Central memory CD8-positive, alpha-beta T cell (primary cell): ENCODE data around the gene MCF2L.
A peak's percentile ranks its signal among the peaks of the same experiment; 100 is the strongest.

Source experiments
- ATAC-seq: fragments of 150-1000 bp; cut with Tn5 transposase; replicated peaks from 2 replicates; pipeline ENCODE4 v1.10.0; 2022; ENCODE audit warnings: mild to moderate bottlenecking, moderate FRiP score, moderate number of reproducible peaks; ENCODE audit not compliant: poor library complexity, severe bottlenecking; ENCODE audit errors: extremely low read depth
- DNase-seq, 2 donors: peaks; one replicate each; pipeline ENCODE4 v3.0.0; 2021; ENCODE audit warnings: low spot score in 2 of 2
- H3K27ac Mint-ChIP-seq: one replicate; pipeline ENCODE4 v1.8.0; 2022; ENCODE audit warnings: low read depth, mild to moderate bottlenecking, moderate library complexity, mixed read lengths
- H3K27me3 Mint-ChIP-seq: one replicate; pipeline ENCODE4 v1.8.0; 2022; ENCODE audit warnings: mixed read lengths
- H3K36me3 Mint-ChIP-seq: one replicate; pipeline ENCODE4 v1.8.0; 2022; ENCODE audit warnings: mild to moderate bottlenecking, moderate library complexity, mixed read lengths; ENCODE audit not compliant: insufficient read depth
- H3K4me1 Mint-ChIP-seq: one replicate; pipeline ENCODE4 v1.8.0; 2022; ENCODE audit warnings: mixed read lengths
- H3K4me3 Mint-ChIP-seq: one replicate; pipeline ENCODE4 v1.8.0; 2022; ENCODE audit warnings: mild to moderate bottlenecking, moderate library complexity, mixed read lengths
- H3K9me3 Mint-ChIP-seq: one replicate; pipeline ENCODE4 v1.8.0; 2022; ENCODE audit warnings: mixed read lengths

MCF2L gene

DNA sequence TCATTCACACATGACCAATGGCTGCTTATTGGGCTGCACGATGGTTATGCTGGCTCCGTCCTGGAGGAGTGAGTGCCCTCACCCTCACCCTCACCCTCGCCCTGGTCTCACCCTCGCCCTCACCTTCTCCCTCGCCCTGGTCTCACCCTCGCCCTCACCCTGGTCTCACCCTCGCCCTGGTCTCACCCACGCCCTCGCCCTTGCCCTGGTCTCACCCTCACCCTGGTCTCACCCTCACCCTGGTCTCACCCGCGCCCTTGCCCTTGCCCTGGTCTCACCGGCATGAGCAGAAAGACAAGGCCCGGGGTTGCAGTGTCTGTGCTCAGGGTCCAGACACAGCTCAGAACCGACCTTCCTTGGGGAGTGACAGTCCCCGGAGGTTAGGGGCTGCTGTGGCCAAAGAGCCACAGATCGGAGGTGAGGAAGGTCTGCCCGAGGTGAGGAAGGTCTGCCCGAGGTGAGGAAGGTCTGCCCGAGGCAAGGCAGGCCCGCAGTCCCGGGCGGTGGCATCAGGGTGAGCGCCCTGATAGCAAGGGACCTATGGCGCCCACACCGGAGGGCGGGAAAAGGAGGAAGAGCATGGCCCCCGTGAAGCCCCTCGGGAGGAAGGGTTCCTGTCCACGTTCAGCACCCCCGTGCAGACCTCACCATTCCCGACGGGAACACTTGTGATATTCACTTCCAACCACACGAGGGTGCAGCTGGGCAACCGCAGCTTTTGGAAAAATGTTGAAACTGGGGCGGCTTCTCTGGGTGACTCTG is 65.6 kb downstream of the MCF2L start:
- DNase-seq (no peak), ATAC-seq (no peak)
- H3K4me3 Mint-ChIP-seq, result no peak overlapping the region
- no peaks in the 10 kb centered on the region for H3K9me3 Mint-ChIP-seq
- no peaks in the 10 kb centered on the region for H3K27me3 Mint-ChIP-seq
- H3K36me3 Mint-ChIP-seq, result no peaks in the 10 kb centered on the region
- H3K27ac Mint-ChIP-seq, result no peak overlapping the region
- H3K4me1 Mint-ChIP-seq, result no peaks in the 10 kb centered on the region

DNA sequence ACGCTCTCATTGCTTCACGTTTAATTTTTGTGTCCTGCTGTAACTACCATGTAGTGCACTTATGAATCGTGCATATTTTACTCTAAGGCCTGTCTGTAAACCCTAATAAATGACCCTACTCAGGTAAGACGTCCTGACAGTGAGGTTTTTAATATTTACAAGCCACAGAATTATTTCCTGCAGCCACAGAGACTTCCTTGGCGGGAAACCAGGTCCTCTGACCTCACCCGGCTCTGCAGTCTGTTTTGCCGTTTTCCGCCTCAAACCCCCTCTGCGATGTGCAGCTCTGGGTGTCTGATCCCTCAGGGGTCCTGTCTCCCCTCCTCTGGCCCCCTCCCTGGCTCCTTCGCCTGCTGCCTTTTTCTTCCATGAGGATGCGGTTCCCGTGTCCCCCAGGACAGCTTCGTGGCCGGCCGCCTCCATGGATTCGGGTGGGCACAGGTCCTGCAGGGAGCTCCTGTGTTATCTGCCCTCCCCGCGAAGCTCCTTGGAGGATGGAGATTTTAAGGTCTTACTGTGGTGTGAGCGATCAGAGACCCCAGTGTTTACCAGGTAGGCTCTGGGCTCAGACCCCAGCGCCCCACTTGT is 66.3 kb downstream of the MCF2L start:
- DNase-seq, result no peak
- H3K27me3 Mint-ChIP-seq, result no peaks in the 10 kb centered on the region
- no peaks in the 10 kb centered on the region for H3K9me3 Mint-ChIP-seq
- ATAC-seq, result no peak
- no peaks in the 10 kb centered on the region for H3K36me3 Mint-ChIP-seq
- no peaks in the 10 kb centered on the region for H3K4me1 Mint-ChIP-seq
- H3K27ac Mint-ChIP-seq, result no peak overlapping the region
- no peak overlapping the region for H3K4me3 Mint-ChIP-seq

DNA sequence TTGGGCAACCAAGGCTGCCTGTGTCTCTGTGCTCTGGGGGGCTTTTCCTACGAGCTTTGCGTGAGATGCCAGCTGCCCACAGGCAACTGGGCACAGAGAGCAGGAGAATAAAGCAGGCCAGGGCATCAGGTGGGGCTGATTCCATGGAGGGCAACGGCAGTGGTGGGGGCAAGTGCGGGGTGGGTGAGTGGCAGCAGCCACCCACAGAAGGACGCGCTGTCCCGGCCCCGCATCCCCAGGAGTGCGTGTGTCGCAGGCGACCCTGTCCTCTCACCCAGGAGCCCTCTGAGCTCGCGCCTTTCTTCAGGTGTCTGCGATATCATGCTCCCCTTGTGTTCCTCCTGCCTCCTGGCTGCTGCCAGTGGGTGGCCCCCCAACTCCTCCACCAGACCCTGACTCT is 67.4 kb downstream of the MCF2L start:
- Mint-ChIP-seq H3K36me3 (no peaks in the 10 kb centered on the region), H3K27me3 (no peaks in the 10 kb centered on the region), H3K4me3 (no peak overlapping the region), H3K27ac (peak overlapping the region; percentile 70), H3K4me1 (no peaks in the 10 kb centered on the region), H3K9me3 (no peaks in the 10 kb centered on the region)
- no peak for DNase-seq
- no peak for ATAC-seq

DNA sequence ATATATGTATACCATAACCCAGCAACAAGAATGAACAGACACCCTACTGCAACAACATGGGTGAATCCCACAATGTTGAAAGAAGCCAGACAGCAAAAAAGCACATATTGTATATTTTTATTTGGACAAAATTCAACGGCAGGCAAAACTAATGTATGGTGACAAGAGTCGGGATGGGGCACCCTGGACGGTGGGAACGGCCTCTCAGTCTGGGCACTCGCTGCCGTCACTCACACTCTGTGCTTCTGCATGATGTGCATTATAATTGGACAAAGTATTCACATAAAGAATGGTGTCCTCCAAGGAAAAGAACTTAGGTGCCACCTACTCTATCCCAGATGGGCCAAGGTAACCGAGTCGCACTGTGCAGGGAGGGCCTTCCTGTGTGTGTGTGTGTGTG is 71.0 kb downstream of the MCF2L start:
- Mint-ChIP-seq H3K27ac (no peak overlapping the region), H3K27me3 (no peaks in the 10 kb centered on the region), H3K4me1 (no peaks in the 10 kb centered on the region), H3K4me3 (no peak overlapping the region), H3K9me3 (no peaks in the 10 kb centered on the region), H3K36me3 (no peaks in the 10 kb centered on the region)
- ATAC-seq, result no peak
- no peak for DNase-seq

DNA sequence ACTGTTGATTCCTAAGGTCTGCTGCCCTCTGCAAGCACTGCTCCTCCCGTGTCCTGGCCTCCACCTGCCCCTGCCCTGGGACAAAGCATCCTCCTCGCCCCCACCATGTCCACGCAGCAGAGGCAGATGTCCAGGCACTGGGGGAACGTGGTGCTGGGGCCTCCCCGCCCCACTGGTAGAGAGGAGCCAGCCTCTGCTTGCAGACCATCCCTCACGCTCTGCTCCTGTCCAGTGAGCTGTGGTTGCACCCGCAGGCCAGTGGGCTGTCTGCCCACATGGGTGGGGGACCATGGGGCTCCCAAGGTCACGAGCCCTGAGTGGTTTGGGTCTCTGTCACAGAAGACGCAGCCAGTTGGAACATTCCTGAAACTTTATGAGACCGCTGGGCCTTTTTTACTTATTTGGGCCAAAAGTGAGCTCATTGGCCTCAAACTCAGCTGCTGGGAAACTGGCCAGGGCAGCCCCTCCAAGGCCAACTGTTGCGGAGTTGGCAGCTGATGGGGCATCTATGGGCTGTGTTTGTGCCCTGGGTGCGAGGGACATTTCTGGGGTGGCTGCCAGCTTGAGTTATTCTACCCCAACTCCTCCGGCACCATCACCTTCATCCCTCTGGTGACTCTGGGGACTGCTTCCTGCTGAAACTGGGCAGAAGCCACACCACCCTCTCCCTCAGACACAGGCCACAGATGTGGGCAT is 71.7 kb downstream of the MCF2L start:
- Mint-ChIP-seq H3K27ac (no peak overlapping the region), H3K4me3 (no peak overlapping the region), H3K4me1 (no peaks in the 10 kb centered on the region), H3K36me3 (no peaks in the 10 kb centered on the region), H3K9me3 (no peaks in the 10 kb centered on the region), H3K27me3 (no peaks in the 10 kb centered on the region)
- no peak for ATAC-seq
- DNase-seq, result no peak

DNA sequence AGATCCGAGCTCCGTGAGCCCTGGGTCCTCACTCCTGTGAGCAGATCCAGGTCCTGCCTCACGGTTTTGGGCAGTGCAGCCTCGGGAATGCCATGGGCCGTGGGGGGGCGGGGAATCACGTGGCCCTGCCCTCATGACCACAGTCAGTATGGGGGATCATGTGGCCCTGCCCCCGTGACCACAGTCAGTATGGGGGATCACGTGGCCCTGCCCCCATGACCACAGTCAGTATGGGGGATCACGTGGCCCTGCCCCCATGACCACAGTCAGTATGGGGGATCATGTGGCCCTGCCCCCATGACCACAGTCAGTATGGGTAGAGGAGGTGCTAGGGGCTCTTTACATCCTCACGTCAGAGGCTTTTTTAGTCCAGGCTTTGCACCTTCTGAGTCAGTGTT is 72.3 kb downstream of the MCF2L start:
- no peak for ATAC-seq
- Mint-ChIP-seq H3K36me3 (no peaks in the 10 kb centered on the region), H3K27ac (no peak overlapping the region), H3K9me3 (no peaks in the 10 kb centered on the region), H3K4me3 (no peak overlapping the region), H3K27me3 (no peaks in the 10 kb centered on the region), H3K4me1 (no peaks in the 10 kb centered on the region)
- no peak for DNase-seq

DNA sequence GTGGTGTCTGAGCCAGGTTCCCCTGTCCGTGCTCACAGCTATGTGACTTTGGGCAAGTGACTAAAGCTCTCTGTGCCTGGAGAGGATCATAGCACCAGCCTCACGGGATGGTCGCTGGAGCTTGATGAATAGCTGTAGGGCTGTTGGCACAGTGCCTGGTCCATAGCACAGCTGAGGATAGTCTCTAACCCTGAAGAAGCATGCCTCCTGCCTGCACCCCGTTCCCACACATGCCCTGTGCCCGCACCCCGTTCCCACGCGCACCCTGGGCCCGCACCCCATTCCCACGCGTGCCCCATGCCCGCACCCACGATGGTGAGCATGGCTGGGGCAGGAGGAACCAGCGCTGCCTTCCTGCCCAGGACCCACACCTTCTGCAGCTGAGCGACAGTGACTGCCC is 72.9 kb downstream of the MCF2L start:
- no peaks in the 10 kb centered on the region for H3K9me3 Mint-ChIP-seq
- no peak for DNase-seq
- no peak for ATAC-seq
- H3K27ac Mint-ChIP-seq, result no peak overlapping the region
- H3K4me3 Mint-ChIP-seq, result no peak overlapping the region
- no peaks in the 10 kb centered on the region for H3K4me1 Mint-ChIP-seq
- H3K36me3 Mint-ChIP-seq, result no peaks in the 10 kb centered on the region
- H3K27me3 Mint-ChIP-seq, result no peaks in the 10 kb centered on the region

DNA sequence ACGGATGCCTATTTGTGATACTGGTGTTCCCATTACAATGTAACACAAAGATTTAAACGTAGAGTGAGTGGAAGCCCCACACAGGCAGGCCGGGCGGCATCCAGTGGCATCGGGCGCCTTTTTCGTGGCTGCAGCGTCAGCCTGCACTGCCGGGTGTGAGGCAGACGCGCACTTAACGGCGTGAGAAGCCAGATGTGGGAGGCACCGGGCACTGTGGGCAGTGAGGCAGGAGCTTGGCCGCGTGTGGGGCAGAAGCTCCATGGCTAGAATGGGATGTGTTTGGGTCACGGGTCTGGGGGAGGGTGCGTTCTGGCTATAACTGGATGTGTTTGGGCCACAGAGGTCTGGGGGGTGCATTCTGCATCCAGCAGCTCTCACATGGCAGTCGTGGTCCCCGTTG is 73.4 kb downstream of the MCF2L start:
- ATAC-seq (no peak), DNase-seq (no peak)
- Mint-ChIP-seq H3K36me3 (no peaks in the 10 kb centered on the region), H3K27me3 (no peaks in the 10 kb centered on the region), H3K4me3 (no peak overlapping the region), H3K27ac (no peak overlapping the region), H3K9me3 (no peaks in the 10 kb centered on the region), H3K4me1 (no peaks in the 10 kb centered on the region)

DNA sequence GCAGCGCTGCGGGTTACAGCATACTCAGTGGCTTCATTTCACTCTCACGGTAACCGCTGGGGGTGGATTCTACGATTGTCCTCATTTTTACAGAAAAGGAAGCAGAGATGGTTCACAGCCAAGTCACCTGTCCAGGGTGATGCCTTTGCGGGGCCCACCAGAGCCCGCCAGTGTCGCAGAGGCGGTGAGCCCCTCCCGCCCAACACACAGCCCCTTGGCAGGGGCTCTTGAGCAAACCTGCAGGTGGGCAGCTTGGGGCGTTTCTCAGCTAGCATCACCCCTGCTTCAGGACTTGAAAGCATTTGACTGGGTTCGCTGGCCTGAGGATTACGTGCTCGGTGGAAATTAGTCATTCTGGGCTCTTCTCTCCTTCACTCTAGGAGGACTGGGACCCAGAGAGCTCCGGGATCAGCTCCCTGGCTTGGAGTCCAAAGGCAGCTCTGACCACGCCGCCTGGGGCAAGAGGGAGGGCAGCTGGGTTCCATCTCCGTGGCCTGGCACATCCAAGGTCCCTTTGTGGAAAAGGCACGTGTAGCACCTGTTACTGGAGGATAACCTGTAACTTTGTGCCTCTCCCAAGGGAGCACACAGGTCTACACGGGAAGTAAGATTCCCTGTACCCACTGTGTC is 74.1 kb downstream of the MCF2L start:
- no peak for DNase-seq
- no peaks in the 10 kb centered on the region for H3K9me3 Mint-ChIP-seq
- H3K4me1 Mint-ChIP-seq, result no peaks in the 10 kb centered on the region
- no peaks in the 10 kb centered on the region for H3K27me3 Mint-ChIP-seq
- no peak overlapping the region for H3K27ac Mint-ChIP-seq
- no peak for ATAC-seq
- H3K4me3 Mint-ChIP-seq, result no peak overlapping the region
- no peaks in the 10 kb centered on the region for H3K36me3 Mint-ChIP-seq

DNA sequence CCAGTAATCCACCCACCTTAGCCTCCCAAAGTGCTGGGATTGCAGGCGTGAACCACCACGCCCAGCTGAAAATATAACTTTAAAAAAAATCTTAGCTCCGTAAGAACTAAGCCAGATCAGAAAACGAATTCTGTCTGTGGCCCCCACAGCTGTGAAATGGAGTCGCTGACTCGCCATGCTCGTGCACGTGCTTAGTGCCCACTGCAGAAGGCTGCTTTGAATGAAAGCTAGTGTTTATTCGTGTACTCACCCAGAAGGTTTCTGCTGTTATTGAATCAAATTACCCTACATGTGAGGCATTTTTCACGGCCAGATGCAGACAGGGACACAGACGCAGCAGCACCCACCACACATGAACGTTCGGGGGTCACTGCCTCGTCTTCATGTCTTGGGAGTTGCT is 74.9 kb downstream of the MCF2L start:
- DNase-seq, result no peak
- H3K4me3 Mint-ChIP-seq, result no peak overlapping the region
- H3K4me1 Mint-ChIP-seq, result no peaks in the 10 kb centered on the region
- no peaks in the 10 kb centered on the region for H3K36me3 Mint-ChIP-seq
- H3K9me3 Mint-ChIP-seq, result no peaks in the 10 kb centered on the region
- H3K27me3 Mint-ChIP-seq, result no peaks in the 10 kb centered on the region
- no peak for ATAC-seq
- H3K27ac Mint-ChIP-seq, result no peak overlapping the region

DNA sequence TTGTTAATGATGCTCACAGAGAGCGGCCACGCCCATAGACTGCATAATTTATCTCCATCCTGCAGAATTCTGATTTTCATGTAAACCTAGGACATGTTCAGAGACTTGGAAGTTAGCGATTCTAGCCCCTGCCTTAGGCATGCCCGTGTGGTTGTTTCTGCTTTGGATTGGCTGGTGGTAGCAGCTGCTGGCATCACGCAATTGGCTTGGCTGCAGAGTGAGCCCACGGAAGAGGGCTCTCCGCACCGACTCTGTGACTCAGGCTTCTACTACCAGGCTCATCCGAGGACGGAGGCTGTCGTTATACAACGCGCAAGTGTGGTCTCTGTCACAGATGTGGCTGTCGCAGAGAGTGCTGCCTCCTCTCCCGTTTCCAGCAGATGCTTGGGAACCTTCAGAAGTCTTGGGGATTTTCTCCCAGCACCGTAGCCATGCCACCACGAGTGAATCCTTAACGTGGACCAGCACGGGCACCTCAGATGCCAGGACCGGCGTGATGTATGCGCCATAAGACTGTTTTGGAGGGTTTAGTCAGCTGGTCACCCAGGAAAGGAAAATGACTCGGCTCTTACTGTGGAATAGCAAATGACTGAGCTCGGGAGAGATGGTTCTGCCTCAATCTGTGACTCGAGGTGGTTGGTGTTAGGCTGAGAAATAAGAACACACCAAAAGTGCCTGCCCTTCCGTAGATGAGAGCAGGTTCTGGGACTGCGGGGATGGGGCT is 75.5 kb downstream of the MCF2L start:
- Mint-ChIP-seq H3K27ac (no peak overlapping the region), H3K4me3 (no peak overlapping the region), H3K36me3 (no peaks in the 10 kb centered on the region), H3K4me1 (no peaks in the 10 kb centered on the region), H3K27me3 (no peaks in the 10 kb centered on the region), H3K9me3 (no peaks in the 10 kb centered on the region)
- ATAC-seq, result no peak
- DNase-seq, result no peak

DNA sequence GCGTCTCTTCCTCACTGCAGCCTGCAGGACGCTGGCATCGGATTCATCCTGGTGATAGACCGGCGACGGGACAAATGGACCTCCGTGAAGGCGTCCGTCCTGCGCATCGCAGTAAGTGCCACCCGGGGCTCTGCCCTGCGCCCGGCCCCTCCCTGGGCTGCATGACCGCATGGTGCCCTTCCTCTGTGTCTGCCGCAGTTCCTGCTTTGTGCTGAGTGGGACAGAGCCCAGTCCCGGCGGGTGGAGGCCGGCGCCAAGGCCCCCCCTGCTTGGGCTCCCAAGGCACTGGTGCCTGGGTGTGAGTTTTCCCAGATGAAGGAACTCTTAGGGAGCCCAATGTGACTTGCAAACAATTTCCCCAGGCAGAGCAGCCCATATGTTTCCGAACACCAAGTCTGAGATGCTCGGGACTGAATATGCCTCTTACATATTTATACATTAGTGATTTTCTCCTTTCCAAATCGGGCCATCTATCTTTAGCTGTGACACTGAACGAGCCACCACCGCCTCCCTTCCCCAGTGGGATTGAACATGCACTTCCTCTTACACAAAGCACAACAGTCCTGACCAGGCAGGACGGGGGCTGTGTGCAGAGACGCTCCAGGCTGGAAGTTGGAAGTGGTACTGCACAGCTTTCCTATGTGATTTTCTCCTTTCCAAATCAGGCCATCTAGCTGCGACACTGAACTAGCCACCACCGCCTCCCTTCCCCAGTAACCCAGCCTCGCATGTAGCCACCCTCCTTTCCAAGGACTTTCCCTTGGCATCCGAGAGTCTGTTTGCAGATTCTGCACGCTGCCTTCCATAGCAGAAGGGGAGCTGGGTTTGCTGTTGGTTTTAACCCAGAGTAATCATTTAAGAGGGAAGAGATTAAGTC is 76.5 kb downstream of the MCF2L start:
- H3K4me1 Mint-ChIP-seq, result no peaks in the 10 kb centered on the region
- no peaks in the 10 kb centered on the region for H3K36me3 Mint-ChIP-seq
- H3K27me3 Mint-ChIP-seq, result no peaks in the 10 kb centered on the region
- H3K4me3 Mint-ChIP-seq, result no peak overlapping the region
- H3K9me3 Mint-ChIP-seq, result no peaks in the 10 kb centered on the region
- ATAC-seq (no peak), DNase-seq (no peak)
- no peak overlapping the region for H3K27ac Mint-ChIP-seq
